GM12873 (cell line): ENCODE measurements around the gene STARD3.

Experiments used
- TF ChIP-seq, protein P1 (sequence below): IDR thresholded peaks from 2 replicates; pipeline ENCODE4 v1.5.1; 2012; ENCODE audit warnings: low read depth, mild to moderate bottlenecking, moderate library complexity, low read length, control low read depth; ENCODE audit not compliant: insufficient read depth; ENCODE audit errors: missing control alignments

The STARD3 gene

GRCh38 chr17:39676198-39676819 is 39.4 kb downstream of the STARD3 start:
- TF ChIP-seq, protein P1, sequence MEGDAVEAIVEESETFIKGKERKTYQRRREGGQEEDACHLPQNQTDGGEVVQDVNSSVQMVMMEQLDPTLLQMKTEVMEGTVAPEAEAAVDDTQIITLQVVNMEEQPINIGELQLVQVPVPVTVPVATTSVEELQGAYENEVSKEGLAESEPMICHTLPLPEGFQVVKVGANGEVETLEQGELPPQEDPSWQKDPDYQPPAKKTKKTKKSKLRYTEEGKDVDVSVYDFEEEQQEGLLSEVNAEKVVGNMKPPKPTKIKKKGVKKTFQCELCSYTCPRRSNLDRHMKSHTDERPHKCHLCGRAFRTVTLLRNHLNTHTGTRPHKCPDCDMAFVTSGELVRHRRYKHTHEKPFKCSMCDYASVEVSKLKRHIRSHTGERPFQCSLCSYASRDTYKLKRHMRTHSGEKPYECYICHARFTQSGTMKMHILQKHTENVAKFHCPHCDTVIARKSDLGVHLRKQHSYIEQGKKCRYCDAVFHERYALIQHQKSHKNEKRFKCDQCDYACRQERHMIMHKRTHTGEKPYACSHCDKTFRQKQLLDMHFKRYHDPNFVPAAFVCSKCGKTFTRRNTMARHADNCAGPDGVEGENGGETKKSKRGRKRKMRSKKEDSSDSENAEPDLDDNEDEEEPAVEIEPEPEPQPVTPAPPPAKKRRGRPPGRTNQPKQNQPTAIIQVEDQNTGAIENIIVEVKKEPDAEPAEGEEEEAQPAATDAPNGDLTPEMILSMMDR, result no peak

- TF ChIP-seq, protein P1, result no peak
These were observed 40.1 kb downstream of the STARD3 start for GRCh38 chr17:39677072-39677471.

DNA sequence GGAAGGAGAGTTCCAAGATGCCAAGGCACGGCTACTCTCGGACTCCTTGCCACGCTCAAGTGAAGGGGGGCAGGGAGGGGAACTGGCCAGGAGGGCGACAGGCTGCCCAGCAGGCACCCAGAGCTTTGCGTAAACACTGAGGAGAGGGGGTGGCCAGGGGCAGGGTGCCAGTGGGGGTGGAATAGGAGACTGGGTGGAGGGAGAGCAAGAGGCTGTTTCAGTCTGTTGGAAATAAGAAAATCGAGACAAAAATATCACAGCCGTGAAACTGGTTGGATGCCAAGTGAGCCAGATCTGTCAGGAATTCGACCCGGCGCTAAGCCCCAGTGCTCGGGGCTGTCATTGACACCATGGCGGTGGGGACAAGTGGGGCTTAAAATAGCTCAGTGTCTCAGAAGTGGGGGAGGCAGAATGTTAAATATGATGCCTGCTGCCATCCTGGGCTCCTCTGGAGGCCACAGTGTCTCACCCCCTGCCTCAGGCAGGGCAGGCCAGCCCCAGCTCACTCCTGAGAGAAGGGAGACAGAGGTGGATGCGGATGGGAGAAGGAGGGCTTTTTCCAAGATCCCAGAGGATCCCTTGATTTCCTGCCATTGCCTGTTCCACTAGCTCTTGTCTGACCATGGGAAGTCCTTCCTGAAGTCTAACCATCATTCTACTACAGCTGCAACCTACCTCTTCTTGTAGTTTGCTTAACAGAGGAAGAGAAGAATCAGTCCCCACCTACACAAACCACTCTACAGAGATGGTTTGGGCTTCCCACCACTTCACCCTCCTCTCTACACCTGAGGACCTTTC is 40.8 kb downstream of the STARD3 start:
- TF ChIP-seq, protein P1, result no peak

GRCh38 chr17:39678340-39679116 is 41.6 kb downstream of the STARD3 start:
- TF ChIP-seq, protein P1, result no peak

- TF ChIP-seq, protein P1, result no peak
These were observed 42.7 kb downstream of the STARD3 start for GRCh38 chr17:39679521-39680192.

DNA sequence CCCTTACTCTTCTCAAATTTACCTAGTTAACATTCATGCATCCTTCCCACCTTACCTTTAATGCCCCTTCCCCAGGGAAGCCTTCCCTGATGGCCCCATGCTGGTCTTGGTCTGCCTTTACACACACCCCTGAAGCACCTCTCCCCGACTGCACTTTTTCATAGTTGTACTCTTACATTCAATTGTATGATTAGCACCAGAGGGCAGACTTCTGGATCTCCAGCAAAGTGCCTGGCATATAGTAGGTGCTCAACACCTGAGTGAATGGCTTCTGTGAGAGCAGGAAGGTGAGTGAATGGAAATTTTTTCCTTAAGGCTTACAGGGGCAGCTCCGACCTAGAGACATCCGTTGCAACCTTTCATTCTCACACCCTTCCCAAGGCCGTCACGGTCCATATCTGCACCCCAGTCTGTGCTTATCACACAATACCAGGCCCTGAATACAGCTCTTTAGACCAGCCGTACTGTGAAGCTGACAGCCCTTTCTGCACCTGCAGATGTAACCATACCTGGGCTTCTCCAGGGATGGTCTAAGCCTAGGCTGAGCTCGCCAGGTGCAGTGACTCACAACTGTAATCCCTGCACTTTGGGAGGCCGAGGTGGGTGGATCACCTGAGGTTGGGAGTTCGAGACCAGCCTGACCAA is 46.5 kb downstream of the STARD3 start:
- TF ChIP-seq, protein P1, result no peak
